Parathyroid adenoma (tissue), 2 donors: ENCODE measurements around the gene PTPRA.

Experiments used
- H2AFZ ChIP-seq: fragments of 300-600 bp; sonication (generic); one replicate; pipeline ENCODE4 v1.7.0; 2017; ENCODE audit warnings: antibody characterized with exemption, mild to moderate bottlenecking
- H3K27ac ChIP-seq: fragments of 300-600 bp; sonication (generic); one replicate; pipeline ENCODE4 v1.7.0; 2017
- H3K27me3 ChIP-seq: fragments of 300-600 bp; sonication (generic); one replicate; pipeline ENCODE4 v1.7.0; 2017; ENCODE audit warnings: low read length; ENCODE audit not compliant: control insufficient read depth, insufficient read depth
- H3K36me3 ChIP-seq: fragments of 300-600 bp; sonication (generic); one replicate; pipeline ENCODE4 v1.7.0; 2017; ENCODE audit warnings: low read length; ENCODE audit not compliant: control insufficient read depth, insufficient read depth
- H3K4me1 ChIP-seq: fragments of 300-600 bp; sonication (generic); one replicate; pipeline ENCODE4 v1.7.0; 2017; ENCODE audit warnings: control low read depth
- H3K4me2 ChIP-seq: fragments of 300-600 bp; sonication (generic); one replicate; pipeline ENCODE4 v1.7.0; 2017; ENCODE audit warnings: low read length
- H3K4me3 ChIP-seq: fragments of 300-600 bp; sonication (generic); one replicate; pipeline ENCODE4 v1.7.0; 2017; ENCODE audit warnings: low read depth, low read length
- H3K79me2 ChIP-seq: fragments of 300-600 bp; sonication (generic); one replicate; pipeline ENCODE4 v1.7.0; 2017; ENCODE audit warnings: control low read depth
- H3K9ac ChIP-seq: fragments of 300-600 bp; sonication (generic); one replicate; pipeline ENCODE4 v1.7.0; 2017; ENCODE audit warnings: mild to moderate bottlenecking
- H3K9me3 ChIP-seq: fragments of 300-600 bp; sonication (generic); one replicate; pipeline ENCODE4 v1.7.0; 2017; ENCODE audit warnings: low read length; ENCODE audit not compliant: control insufficient read depth
- TF ChIP-seq, protein P1 (sequence below): fragments of 300-600 bp; sonication (generic); IDR thresholded peaks from one replicate; pipeline ENCODE4 v1.7.0; 2017; ENCODE audit warnings: antibody characterized with exemption, mild to moderate bottlenecking
- donor health status: primary hyperparathyroidism.

Gene PTPRA

DNA sequence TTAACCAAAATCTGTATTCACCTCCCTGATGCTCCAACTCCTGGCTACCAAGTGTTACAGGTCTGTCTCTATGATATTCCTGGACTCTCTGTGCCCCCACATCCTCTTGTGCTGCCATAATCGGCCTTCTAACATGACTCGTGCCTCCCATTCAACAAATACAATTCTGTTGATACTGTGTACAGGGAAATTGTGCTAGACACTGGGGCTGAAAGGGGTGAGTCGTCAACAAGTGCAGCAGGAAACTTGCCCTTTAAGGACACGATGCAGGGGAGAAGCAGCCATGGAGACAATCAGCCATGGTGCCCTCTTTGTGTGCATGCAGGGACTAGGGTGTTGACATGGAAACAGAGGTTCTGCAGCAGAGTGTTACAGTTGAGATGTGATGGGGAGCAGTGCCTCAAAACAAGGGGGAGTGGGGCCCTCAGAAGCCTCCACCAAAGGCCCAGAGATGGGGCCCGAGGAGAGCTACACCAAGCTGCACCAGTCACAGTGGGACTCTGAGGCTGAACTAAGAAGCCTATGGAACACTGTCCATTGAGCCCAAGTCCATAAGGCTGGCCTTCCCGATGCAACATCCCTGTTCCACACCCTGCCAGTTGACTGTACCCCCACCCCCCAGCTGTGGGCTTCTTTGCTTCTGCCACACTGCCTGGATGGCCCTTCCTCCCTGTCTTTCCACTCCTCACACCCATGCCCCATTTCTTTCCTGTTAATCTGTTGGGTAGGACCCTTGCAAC is 35.9 kb upstream of the PTPRA start:
- Histone ChIP-seq H2AFZ (no peak overlapping the region), H3K4me2 (no peak overlapping the region), H3K27ac (no peak overlapping the region), H3K4me1 (peaks cover 5% of the 10 kb centered on the region), H3K9me3 (no peaks in the 10 kb centered on the region), H3K27me3 (no peaks in the 10 kb centered on the region), H3K36me3 (no peaks in the 10 kb centered on the region), H3K4me3 (no peak overlapping the region), H3K79me2 (peaks cover 3% of the 10 kb centered on the region), H3K9ac (no peak overlapping the region)
- TF ChIP-seq, protein P1, sequence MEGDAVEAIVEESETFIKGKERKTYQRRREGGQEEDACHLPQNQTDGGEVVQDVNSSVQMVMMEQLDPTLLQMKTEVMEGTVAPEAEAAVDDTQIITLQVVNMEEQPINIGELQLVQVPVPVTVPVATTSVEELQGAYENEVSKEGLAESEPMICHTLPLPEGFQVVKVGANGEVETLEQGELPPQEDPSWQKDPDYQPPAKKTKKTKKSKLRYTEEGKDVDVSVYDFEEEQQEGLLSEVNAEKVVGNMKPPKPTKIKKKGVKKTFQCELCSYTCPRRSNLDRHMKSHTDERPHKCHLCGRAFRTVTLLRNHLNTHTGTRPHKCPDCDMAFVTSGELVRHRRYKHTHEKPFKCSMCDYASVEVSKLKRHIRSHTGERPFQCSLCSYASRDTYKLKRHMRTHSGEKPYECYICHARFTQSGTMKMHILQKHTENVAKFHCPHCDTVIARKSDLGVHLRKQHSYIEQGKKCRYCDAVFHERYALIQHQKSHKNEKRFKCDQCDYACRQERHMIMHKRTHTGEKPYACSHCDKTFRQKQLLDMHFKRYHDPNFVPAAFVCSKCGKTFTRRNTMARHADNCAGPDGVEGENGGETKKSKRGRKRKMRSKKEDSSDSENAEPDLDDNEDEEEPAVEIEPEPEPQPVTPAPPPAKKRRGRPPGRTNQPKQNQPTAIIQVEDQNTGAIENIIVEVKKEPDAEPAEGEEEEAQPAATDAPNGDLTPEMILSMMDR = no peak

DNA sequence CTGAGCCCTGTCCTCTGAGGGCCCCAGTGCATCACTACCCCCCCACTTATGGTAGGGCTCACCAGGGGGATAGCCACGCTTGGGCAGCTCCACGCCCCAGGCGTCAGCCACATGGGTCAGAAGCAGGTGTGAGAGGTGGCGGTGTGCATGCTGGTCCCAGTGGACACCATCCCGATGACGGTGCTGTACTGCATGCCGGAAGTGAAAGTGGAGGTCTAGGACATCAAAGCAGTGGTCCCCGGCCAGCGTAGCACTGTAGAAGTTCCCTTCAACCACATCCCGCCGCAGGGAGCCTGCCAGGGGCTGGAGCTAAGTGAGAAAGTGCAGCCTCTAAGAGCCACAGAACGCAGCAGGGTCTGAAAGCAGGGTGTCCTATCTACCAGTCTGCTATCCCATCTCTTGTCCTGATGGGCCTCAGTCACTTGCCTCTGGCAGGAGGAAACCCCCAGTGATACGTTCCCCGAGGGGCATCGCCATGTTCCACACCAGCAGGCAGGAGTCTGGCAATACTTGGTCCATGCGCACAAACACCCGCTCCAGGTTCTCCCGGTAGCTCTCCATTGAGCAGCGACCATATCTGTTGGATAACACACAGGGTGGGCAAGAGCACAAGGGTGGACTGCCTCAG is 35.0 kb upstream of the PTPRA start:
- no peak overlapping the region for H3K9ac ChIP-seq
- no peaks in the 10 kb centered on the region for H3K27me3 ChIP-seq
- no peaks in the 10 kb centered on the region for H3K36me3 ChIP-seq
- H3K4me2 ChIP-seq = no peak overlapping the region
- H3K27ac ChIP-seq = no peak overlapping the region
- TF ChIP-seq, protein P1 = no peak
- H3K4me3 ChIP-seq = no peak overlapping the region
- H3K79me2 ChIP-seq = peaks cover 6% of the 10 kb centered on the region
- peaks cover 5% of the 10 kb centered on the region for H3K4me1 ChIP-seq
- no peaks in the 10 kb centered on the region for H3K9me3 ChIP-seq
- no peak overlapping the region for H2AFZ ChIP-seq

DNA sequence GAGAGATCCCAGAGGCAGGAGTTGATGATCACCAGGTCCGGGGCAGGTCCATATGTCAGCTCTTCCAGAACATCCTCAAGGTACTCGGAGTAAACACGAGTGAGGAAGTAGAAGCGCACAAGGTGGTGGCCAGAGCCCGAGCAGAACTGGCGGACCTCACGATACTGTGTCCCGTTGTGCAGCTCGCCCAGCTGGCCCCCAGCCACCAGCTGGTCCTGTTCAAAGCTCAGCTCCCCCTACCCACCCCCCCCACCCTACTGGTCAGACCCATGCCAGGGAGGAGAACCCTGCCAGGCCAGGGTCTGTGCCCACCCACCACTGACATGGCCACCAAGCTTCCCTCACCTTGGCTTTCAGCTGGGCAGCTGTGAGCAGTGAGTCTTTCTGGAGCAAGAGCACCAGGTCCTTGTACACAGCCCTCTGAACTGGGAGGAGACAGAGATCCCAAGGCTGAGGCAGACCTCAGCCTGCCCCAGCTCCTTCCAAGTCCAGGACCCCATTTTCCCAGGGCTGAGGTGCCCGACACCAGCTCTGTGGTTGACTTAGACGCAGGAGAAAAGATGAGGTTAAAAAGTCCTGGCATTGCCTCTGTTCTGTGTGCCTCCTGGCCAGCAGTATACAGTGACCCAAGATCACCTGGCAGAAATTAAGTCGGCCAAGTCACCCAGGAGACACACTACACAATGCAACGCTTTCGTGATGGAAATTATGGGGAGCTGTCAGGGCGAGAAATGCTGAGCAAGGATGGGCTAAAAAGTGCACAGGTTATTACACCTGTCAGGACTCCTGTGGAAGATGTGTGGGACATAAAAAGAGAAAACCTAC is 34.2 kb upstream of the PTPRA start:
- peaks cover 6% of the 10 kb centered on the region for H3K79me2 ChIP-seq
- peak overlapping the region; percentile 99 for H3K4me2 ChIP-seq
- no peak overlapping the region for H3K9ac ChIP-seq
- no peak overlapping the region for H3K27ac ChIP-seq
- no peaks in the 10 kb centered on the region for H3K9me3 ChIP-seq
- H2AFZ ChIP-seq = peak overlapping the region; percentile 100
- H3K36me3 ChIP-seq = no peaks in the 10 kb centered on the region
- TF ChIP-seq, protein P1 = no peak
- peaks cover 5% of the 10 kb centered on the region for H3K4me1 ChIP-seq
- no peak overlapping the region for H3K4me3 ChIP-seq
- no peaks in the 10 kb centered on the region for H3K27me3 ChIP-seq

DNA sequence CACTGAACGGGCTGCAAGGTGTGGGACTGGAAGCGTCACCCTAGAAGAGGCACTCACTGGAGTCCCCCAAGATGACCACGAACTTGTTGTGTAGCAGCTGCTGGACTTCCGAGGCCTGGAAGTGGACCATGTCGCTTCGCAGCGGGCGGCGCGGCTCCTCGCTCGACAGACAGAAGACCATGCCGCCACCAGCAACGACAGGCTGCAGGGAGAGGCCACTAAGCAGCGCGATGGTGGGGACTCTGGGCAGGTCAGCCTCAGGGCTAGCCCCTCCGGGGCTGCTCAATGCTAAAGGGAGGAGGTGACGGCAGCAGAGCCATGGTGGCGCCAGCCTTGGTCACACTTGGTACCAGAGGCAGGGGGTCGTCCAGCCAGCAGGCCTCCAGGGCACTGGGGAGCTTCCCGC is 33.5 kb upstream of the PTPRA start:
- Histone ChIP-seq H3K4me1 (peaks cover 5% of the 10 kb centered on the region), H2AFZ (peak overlapping the region; percentile 100), H3K27me3 (no peaks in the 10 kb centered on the region), H3K27ac (peak overlapping the region; percentile 88), H3K9me3 (no peaks in the 10 kb centered on the region), H3K36me3 (no peaks in the 10 kb centered on the region), H3K9ac (no peak overlapping the region), H3K4me3 (peak overlapping the region; percentile 85), H3K4me2 (peak overlapping the region; percentile 99), H3K79me2 (peaks cover 6% of the 10 kb centered on the region)
- TF ChIP-seq, protein P1 = no peak
